Vagina (tissue), 2 donors: Measurements from ENCODE around the gene CFAP46. TPM values are rescaled to one million over a fixed set of nuclear protein-coding genes. Genes with fewer than 3 reads are reported as not detected.
"Not testable (repeated sequence)": the region's sequence is repeated elsewhere in the genome, so short reads cannot be mapped to it uniquely, and the experiment has no call there.

ENCODE experiments used
- DNase-seq, 2 donors: peaks; one replicate each; pipeline ENCODE4 v3.0.0-alpha.2; 2017; ENCODE audit errors: extremely low spot score in 2 of 2
- H3K27ac ChIP-seq: fragments of 200-600 bp; sonication (generic); one replicate; pipeline ENCODE4 v1.5.1; 2019
- H3K27me3 ChIP-seq: fragments of 200-600 bp; sonication (generic); one replicate; pipeline ENCODE4 v1.5.1; 2019
- H3K36me3 ChIP-seq, 2 donors: fragments of 200-600 bp; sonication (generic); one replicate each; pipeline ENCODE4 v1.5.1; 2017 to 2019
- H3K4me1 ChIP-seq: fragments of 200-600 bp; sonication (generic); one replicate; pipeline ENCODE4 v1.5.1; 2019
- H3K4me3 ChIP-seq, 2 donors: fragments of 200-600 bp; sonication (generic); 1 replicate in 1 of 2; 2 replicates in 1 of 2; pipeline ENCODE4 v1.5.1; 2016 to 2019
- H3K9me3 ChIP-seq: fragments of 200-600 bp; sonication (generic); one replicate; pipeline ENCODE4 v1.5.1; 2019
- POLR2A ChIP-seq, 2 donors: fragments of 450-650 bp; IDR thresholded peaks; one replicate each; pipeline ENCODE4 v1.6.1; 2017; ENCODE audit warnings: antibody characterized with exemption in 2 of 2, mild to moderate bottlenecking in 2 of 2, moderate library complexity in 2 of 2
- POLR2AphosphoS5 ChIP-seq, 2 donors: sonication (generic); formaldehyde crosslinking; IDR thresholded peaks; one replicate each; pipeline ENCODE4 v1.9.0; 2017; ENCODE audit warnings: antibody characterized with exemption in 2 of 2, mild to moderate bottlenecking in 2 of 2, low read depth in 1 of 2; ENCODE audit not compliant: insufficient read depth in 1 of 2
- intact Hi-C: fragments of 100-400 bp; cut with DNase I; formaldehyde crosslinking; loops from one replicate; pipeline ENCODE4 v1.15.1; 2023
- total RNA-seq: library from RNA; depleted of rRNA; stranded (reverse); fragments of >200 nt; gene quantifications from one replicate; pipeline ENCODE4 v1.2.3, GENCODE V29; 2016
- TF ChIP-seq, protein P1 (sequence below), 3 experiments: fragments of 450-650 bp in 2 of 3; fragments of 200-600 bp in 1 of 3; sonication (generic) in 1 of 3; IDR thresholded peaks; one replicate each; pipeline ENCODE4 v1.5.1; 2017 to 2019; ENCODE audit warnings: antibody characterized with exemption in 3 of 3, mild to moderate bottlenecking in 2 of 3, moderate library complexity in 2 of 3

CFAP46 gene
- total RNA-seq, 1 donor from 2014 or later, result not detected

GRCh38 chr10:132902656-132903575 is 39.5 kb downstream of the CFAP46 start:
- H3K36me3 ChIP-seq, intact Hi-C loops, H3K4me1 ChIP-seq, H3K9me3 ChIP-seq, H3K27me3 ChIP-seq, H3K4me3 ChIP-seq, DNase-seq: not testable (repeated sequence)
- peak in 1 of 2 donors; percentile 25 for TF ChIP-seq POLR2AphosphoS5 (IDR thresholded peaks at IDR 0.05; ENCODE audit: insufficient read depth in 1 of 2, low read depth in 1 of 2)
- peak overlapping the region; percentile 48 for H3K27ac ChIP-seq

DNA sequence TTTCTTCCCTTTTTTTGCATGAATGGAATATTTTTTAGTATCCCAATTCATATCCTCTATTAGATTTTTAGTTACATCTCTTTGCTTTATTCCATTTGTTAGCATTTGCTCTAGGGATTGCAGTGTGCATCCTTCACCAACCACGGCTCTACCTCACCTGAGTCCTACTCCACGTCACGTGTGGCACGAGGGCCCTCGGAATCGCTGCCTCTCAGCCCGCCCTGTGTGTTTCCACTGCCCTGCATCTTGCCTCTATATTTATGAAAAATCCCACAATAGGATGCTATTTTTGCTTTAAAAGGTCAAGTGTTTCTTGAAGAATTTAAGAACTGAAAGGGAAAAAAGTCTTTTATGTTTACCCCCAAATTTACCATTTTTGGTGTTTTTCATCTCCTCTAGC is 41.0 kb downstream of the CFAP46 start:
- no peak for DNase-seq
- Histone ChIP-seq H3K27ac (no peak overlapping the region), H3K4me1 (no peaks in the 10 kb centered on the region), H3K36me3 (no peaks in the 10 kb centered on the region), H3K9me3 (no peaks in the 10 kb centered on the region), H3K4me3 (no peak overlapping the region), H3K27me3 (no peaks in the 10 kb centered on the region)
- TF ChIP-seq, protein P1, sequence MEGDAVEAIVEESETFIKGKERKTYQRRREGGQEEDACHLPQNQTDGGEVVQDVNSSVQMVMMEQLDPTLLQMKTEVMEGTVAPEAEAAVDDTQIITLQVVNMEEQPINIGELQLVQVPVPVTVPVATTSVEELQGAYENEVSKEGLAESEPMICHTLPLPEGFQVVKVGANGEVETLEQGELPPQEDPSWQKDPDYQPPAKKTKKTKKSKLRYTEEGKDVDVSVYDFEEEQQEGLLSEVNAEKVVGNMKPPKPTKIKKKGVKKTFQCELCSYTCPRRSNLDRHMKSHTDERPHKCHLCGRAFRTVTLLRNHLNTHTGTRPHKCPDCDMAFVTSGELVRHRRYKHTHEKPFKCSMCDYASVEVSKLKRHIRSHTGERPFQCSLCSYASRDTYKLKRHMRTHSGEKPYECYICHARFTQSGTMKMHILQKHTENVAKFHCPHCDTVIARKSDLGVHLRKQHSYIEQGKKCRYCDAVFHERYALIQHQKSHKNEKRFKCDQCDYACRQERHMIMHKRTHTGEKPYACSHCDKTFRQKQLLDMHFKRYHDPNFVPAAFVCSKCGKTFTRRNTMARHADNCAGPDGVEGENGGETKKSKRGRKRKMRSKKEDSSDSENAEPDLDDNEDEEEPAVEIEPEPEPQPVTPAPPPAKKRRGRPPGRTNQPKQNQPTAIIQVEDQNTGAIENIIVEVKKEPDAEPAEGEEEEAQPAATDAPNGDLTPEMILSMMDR (IDR thresholded peaks at IDR 0.05), result no peak
- no peak for TF ChIP-seq POLR2AphosphoS5 (IDR thresholded peaks at IDR 0.05; ENCODE audit: insufficient read depth in 1 of 2, low read depth in 1 of 2)
- TF ChIP-seq POLR2A (IDR thresholded peaks at IDR 0.05), result no peak
- intact Hi-C loops, result no loop called here

DNA sequence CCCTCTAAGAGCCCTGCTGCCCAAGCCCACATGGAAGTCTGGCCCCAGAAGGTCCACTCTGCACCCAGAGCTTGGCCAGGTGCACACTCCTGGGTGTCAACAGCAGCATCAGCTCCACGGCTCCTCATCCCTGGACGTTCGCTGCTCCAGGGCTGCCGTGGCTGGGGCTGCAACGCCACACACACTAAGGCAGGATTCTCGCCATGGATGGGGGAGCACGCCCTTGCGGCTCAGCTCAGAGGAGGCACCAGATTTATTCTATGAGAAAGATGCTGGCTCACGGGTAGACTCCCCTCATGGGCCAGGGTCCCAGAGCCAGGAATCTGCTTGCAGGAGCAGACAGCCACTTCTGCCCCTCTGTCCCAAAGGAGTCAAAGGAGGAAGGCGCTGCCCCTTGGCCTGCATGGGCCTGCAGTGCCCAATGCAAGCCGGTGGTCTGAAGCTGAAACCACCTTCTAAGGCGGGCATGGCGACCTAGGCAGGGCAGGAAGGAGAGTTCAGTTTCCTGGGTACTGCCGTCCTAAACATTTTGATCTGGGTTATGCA is 42.1 kb downstream of the CFAP46 start:
- no peaks in the 10 kb centered on the region for H3K4me1 ChIP-seq
- no peaks in the 10 kb centered on the region for H3K27me3 ChIP-seq
- intact Hi-C loops, result no loop called here
- H3K36me3 ChIP-seq, result no peaks in the 10 kb centered on the region
- H3K27ac ChIP-seq, result no peak overlapping the region
- no peak overlapping the region for H3K4me3 ChIP-seq
- no peak for TF ChIP-seq POLR2A (IDR thresholded peaks at IDR 0.05)
- no peak for TF ChIP-seq POLR2AphosphoS5 (IDR thresholded peaks at IDR 0.05; ENCODE audit: insufficient read depth in 1 of 2, low read depth in 1 of 2)
- TF ChIP-seq, protein P1 (IDR thresholded peaks at IDR 0.05), result no peak
- no peak for DNase-seq
- no peaks in the 10 kb centered on the region for H3K9me3 ChIP-seq

DNA sequence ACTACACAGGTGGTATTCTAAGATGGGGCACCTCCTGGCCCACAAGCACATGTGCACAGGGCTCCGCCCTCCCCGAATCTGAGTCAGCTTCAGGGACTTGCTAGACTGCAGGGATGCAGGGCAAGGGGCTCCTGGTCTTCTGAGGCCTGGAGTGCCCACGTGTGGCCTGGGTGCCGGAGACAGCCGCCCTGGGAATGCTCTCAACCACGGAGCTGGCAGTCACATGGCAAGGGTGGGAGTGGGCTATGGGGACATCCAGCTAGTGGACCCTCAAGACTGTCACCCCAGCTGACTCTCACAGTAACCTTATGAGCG is 42.7 kb downstream of the CFAP46 start:
- DNase-seq, result no peak
- intact Hi-C loops, result no loop called here

GRCh38 chr10:132899054-132899750 is 43.2 kb downstream of the CFAP46 start:
- Histone ChIP-seq H3K4me1 (no peaks in the 10 kb centered on the region), H3K9me3 (no peaks in the 10 kb centered on the region), H3K27me3 (no peaks in the 10 kb centered on the region), H3K36me3 (no peaks in the 10 kb centered on the region), H3K4me3 (no peak overlapping the region), H3K27ac (no peak overlapping the region)
- no peak for TF ChIP-seq POLR2A (IDR thresholded peaks at IDR 0.05)
- TF ChIP-seq POLR2AphosphoS5 (IDR thresholded peaks at IDR 0.05; ENCODE audit: insufficient read depth in 1 of 2, low read depth in 1 of 2), result no peak
- TF ChIP-seq, protein P1 (IDR thresholded peaks at IDR 0.05), result no peak
- no peak for DNase-seq
- intact Hi-C loops, result no loop called here

More for the DNA sequence above, 42.7 kb downstream of the CFAP46 start:
- Histone ChIP-seq H3K27me3 (no peaks in the 10 kb centered on the region), H3K27ac (no peak overlapping the region), H3K4me3 (no peak overlapping the region), H3K9me3 (no peaks in the 10 kb centered on the region), H3K36me3 (no peaks in the 10 kb centered on the region), H3K4me1 (no peaks in the 10 kb centered on the region)
- TF ChIP-seq, protein P1 (IDR thresholded peaks at IDR 0.05), result no peak
- TF ChIP-seq POLR2A (IDR thresholded peaks at IDR 0.05) (no peak), POLR2AphosphoS5 (IDR thresholded peaks at IDR 0.05; ENCODE audit: insufficient read depth in 1 of 2, low read depth in 1 of 2) (no peak)
